ENCODE results near the gene CCT8.

Gene CCT8

DNA sequence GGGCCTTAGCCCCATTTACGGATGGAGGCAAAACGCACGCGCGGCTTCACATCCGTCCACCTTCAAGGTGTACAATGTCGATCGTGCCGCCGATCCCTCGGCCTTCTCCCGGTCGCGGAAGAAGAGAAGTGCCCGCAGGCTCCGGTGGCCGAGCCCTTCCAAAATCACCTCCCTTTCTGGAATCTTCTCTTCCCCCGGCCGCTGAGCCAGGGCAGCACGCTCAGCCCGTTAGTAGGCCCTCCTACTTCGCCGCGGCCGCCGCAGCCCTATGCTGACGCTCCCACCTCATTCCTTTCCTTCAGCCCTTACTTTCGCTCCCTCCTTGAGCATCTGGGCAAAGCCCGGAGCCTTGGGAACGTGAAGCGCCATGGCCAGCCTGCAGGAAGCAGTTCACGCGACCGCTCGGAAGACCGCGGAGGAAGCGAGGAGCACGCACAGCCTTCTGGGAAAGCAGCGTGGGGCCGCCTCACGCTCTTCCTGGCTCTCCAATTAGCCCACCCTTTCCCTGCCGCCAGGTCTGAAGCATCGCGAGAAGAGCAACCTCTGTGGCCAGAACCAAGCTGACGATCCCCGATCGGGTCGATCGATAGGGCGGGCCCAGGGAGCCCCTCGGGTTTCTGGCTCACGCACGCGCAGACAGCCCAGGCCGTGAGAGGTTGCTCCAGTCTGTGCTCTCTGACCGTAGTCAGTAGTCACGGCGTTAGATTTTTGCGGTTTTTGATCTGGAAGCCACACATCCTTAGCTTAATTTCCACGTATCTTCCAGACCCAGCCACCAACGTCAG lies at the start of gene CCT8:
CCT8 (minus strand) TSS at position 427 of the 785 bp plus-strand sequence; CDS start at position 369, 58 bp downstream.
- DNase-seq (ENCODE audit: low read depth, low spot score) = peak; percentile 100

DNA sequence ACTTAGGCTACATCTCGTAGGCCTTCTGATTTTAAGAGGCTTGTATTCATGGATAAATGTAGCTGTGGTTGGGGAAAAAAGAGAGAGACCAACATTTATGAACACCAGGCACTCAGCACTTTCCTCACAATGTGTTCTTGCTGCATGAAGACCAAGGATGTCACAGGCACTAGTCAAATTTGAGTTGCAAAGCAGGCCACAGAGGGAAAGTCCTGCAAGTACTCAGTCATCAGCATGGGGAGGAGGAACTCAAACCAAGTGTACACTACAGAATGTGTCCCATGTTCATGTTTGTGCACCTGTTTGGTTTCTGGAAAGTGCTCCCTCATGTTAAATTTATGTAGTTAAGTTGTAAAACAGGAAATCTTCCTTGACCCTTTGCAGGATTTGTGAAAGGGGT lies 48.3 kb upstream of the CCT8 start:
- DNase-seq (ENCODE audit: low read depth, low spot score) = no peak

GRCh38 chr21:29117372-29117955 lies 44.0 kb upstream of the CCT8 start:
- DNase-seq (ENCODE audit: low read depth, low spot score) = no peak

GRCh38 chr21:29115899-29116298 lies 42.5 kb upstream of the CCT8 start:
- no peak for DNase-seq (ENCODE audit: low read depth, low spot score)

- peak; percentile 51 for DNase-seq (ENCODE audit: low read depth, low spot score)
Observed at GRCh38 chr21:29114765-29115500, 41.5 kb upstream of the CCT8 start.

GRCh38 chr21:29105218-29105617 lies 31.8 kb upstream of the CCT8 start:
- peak; percentile 14 for DNase-seq (ENCODE audit: low read depth, low spot score)

- peak; percentile 28 for DNase-seq (ENCODE audit: low read depth, low spot score)
Observed at GRCh38 chr21:29104239-29104708, 30.8 kb upstream of the CCT8 start.

GRCh38 chr21:29102791-29103257 lies 29.4 kb upstream of the CCT8 start:
- DNase-seq (ENCODE audit: low read depth, low spot score) = no peak

- DNase-seq (ENCODE audit: low read depth, low spot score) = no peak
Observed at GRCh38 chr21:29098156-29098555, 24.7 kb upstream of the CCT8 start.

GRCh38 chr21:29096218-29097015 lies 23.0 kb upstream of the CCT8 start:
- DNase-seq (ENCODE audit: low read depth, low spot score) = no peak

GRCh38 chr21:29092102-29092959 lies 18.9 kb upstream of the CCT8 start:
- peak; percentile 46 for DNase-seq (ENCODE audit: low read depth, low spot score)

- DNase-seq (ENCODE audit: low read depth, low spot score) = peak; percentile 53
Observed at GRCh38 chr21:29091033-29091432, 17.6 kb upstream of the CCT8 start.

- DNase-seq (ENCODE audit: low read depth, low spot score) = no peak
Observed at GRCh38 chr21:29085106-29085752, 11.8 kb upstream of the CCT8 start.

DNA sequence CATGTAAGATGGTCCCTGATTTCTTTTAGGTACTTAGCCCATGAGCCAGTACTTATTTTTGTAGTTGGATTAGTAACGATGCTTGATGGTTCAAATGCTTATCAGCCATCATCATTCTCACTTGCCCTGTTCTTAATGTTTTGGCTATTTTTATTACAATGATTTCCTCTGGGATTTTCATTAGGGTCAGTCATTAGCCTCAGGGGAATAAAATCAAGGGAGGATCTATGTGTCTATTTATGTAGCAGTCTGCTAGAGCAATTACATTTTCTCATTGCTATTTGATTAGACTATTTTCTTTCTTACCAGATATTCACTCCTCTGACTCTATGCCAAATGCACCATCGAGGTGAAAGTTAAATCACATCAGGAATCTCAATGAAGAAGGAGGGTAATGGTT lies 10.9 kb upstream of the CCT8 start:
- no peak for DNase-seq (ENCODE audit: low read depth, low spot score)

GRCh38 chr21:29083306-29083705 lies 9.9 kb upstream of the CCT8 start:
- DNase-seq (ENCODE audit: low read depth, low spot score) = no peak

DNA sequence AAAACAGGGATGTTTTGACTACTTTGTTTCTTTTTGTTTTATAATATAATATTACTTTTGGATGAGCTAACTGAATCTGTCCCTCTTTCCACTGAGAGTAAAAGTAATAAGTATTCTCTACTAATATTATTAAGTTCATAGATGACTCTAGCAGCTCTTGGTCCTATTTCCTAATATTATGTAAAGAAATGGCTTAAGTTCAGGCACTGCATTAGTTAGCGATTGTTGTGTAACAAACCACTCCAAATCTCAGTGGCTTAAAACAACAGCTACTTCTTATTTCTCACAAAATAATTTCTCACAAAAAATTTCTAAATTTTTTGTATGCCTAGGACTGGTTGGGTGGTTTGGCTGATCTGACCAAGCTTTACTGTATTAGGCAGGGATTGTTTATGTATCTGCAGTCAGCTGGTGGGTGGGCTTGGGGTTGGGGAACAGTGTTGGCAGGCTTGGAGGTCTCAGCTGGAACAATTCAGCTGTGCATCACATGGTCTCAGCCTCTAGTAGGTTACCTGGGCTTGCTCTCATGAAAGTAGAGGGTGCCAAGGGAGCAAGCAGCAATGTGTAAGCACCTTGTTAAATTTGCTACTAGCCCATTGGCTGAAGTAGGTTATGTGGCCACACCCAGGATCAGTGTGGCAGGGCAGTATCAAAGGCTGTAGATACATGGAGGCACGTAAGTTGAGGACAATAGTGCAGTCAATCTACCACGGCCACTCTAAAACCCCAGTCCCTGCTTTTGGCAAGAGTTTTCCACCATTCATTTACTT lies 8.8 kb upstream of the CCT8 start:
- DNase-seq (ENCODE audit: low read depth, low spot score) = no peak

GRCh38 chr21:29080454-29080941 lies 7.0 kb upstream of the CCT8 start:
- DNase-seq (ENCODE audit: low read depth, low spot score) = peak; percentile 47

GRCh38 chr21:29078869-29079767 lies 5.7 kb upstream of the CCT8 start:
- DNase-seq (ENCODE audit: low read depth, low spot score) = peak; percentile 34
